Activated T-cell treated with anti-CD3 and anti-CD28 coated beads, Interleukin-2, amount 50 U/mL, for 72 hours (primary cell): Measurements from ENCODE around the gene EPHA1. TPM values are rescaled to one million over a fixed set of nuclear protein-coding genes. Genes with fewer than 3 reads are reported as not detected.
"Not testable (repeated sequence)": the region's sequence is repeated elsewhere in the genome, so short reads cannot be mapped to it uniquely, and the experiment has no call there.

Experiments used
- ATAC-seq, 2 donors: fragments of 150-1000 bp; cut with Tn5 transposase; replicated peaks in 1 of 2; 2 replicates each; pipeline ENCODE4 v1.10.0; 2021; ENCODE audit warnings: moderate library complexity in 2 of 2, mild to moderate bottlenecking in 1 of 2
- DNase-seq, 2 donors: peaks; one replicate each; pipeline ENCODE4 v3.0.0; 2021 to 2022; ENCODE audit warnings: mixed read lengths in 1 of 2
- H3K27ac Mint-ChIP-seq: one replicate; pipeline ENCODE4 v1.8.0; 2022; ENCODE audit warnings: mild to moderate bottlenecking, moderate library complexity, mixed read lengths
- H3K27me3 Mint-ChIP-seq: one replicate; pipeline ENCODE4 v1.8.0; 2022; ENCODE audit warnings: low read depth, mixed read lengths
- H3K36me3 Mint-ChIP-seq, 2 donors: one replicate each; pipeline ENCODE4 v1.8.0; 2022; ENCODE audit warnings: mixed read lengths in 2 of 2, mild to moderate bottlenecking in 1 of 2; ENCODE audit not compliant: insufficient read depth in 2 of 2
- H3K4me1 Mint-ChIP-seq: one replicate; pipeline ENCODE4 v1.8.0; 2022; ENCODE audit warnings: low read depth, mixed read lengths
- H3K4me3 Mint-ChIP-seq, 2 donors: one replicate each; pipeline ENCODE4 v1.8.0; 2022; ENCODE audit warnings: mild to moderate bottlenecking in 2 of 2, mixed read lengths in 2 of 2, moderate library complexity in 2 of 2
- H3K9me3 Mint-ChIP-seq, 2 donors: one replicate each; pipeline ENCODE4 v1.8.0; 2022; ENCODE audit warnings: mixed read lengths in 2 of 2
- total RNA-seq, 2 donors: library from RNA; stranded (reverse); gene quantifications; one replicate each; pipeline ENCODE4 v1.2.3, GENCODE V29; 2022

EPHA1 gene
- total RNA-seq, 2 donors from 2014 or later: 2.2 to 4.2 TPM

DNA sequence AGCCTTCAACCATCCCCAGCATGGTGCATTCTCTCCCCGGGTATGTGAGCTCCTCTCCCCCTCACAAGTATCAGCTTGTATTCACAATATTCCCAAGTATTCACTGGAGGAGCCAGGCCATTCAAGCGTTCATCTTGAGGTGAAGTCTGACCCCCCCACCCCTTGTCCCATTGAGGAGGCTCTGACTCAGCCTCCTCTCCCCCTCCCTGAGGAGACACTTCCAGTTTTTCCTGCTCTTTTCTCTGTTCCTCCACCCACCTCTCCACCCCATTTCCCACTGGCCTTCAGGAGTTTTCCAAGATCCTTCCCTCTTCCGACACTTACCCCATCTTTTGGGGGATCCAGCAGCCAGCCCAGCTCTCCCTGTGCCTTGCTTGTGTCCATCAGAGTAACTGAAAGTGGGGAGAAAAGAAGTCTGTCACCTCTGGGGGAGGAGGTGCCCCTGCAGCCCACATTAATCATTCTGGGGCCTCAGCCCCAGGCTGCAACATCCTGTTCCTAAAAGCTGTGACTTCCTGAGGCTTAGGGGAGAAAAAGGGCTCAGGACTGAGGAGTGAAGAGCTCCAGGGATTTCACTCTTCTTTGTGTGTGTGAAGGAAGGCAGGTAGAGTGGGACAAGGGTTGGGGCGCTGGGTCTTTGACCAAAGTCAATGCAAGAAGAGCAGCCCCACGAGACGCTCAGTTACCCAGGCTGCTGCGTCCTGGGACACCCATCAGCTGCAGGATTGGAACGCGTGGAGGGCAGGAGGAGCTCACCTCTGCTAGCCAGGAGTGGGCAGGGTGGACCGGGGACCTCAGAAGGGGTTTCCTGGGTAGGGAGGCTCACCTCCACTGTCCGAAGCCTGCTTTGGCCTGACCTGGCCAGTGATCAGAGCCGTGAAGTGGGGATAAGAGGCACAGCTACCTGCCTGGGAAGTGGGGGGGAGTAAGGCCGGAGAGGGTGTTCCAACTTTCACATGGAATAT is 1.1 kb downstream of the EPHA1 start:
- Mint-ChIP-seq H3K36me3 (no peaks in the 10 kb centered on the region), H3K9me3 (no peaks in the 10 kb centered on the region), H3K4me1 (peaks cover 66% of the 10 kb centered on the region), H3K27me3 (no peaks in the 10 kb centered on the region), H3K4me3 (peak overlapping the region; percentile 59 to 91), H3K27ac (peak overlapping the region; percentile 10)
- ATAC-seq (peak; percentile 61), DNase-seq (peak; percentile 19 to 37)

DNA sequence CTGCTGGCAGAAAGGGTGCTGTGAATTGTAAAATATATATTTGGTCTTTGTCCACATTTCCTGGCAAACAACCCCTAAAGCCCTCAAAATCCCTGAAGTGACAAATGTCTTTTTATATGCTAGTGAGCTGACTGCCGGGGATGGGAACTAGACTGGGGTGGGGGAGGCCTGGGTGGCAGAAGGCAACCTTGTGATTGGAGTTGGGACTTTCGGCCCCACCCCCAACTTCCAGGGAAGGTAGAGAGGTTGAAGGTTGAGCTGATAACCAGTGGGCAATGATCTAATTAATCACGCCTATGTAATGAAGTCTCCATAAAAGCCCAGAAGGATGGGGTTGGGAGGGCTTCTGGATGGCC is 2.7 kb downstream of the EPHA1 start:
- H3K4me1 Mint-ChIP-seq: peaks cover 58% of the 10 kb centered on the region
- no peaks in the 10 kb centered on the region for H3K36me3 Mint-ChIP-seq
- ATAC-seq (no peak), DNase-seq (no peak)
- no peak overlapping the region for H3K4me3 Mint-ChIP-seq
- H3K27me3 Mint-ChIP-seq: no peaks in the 10 kb centered on the region
- no peaks in the 10 kb centered on the region for H3K9me3 Mint-ChIP-seq
- no peak overlapping the region for H3K27ac Mint-ChIP-seq

DNA sequence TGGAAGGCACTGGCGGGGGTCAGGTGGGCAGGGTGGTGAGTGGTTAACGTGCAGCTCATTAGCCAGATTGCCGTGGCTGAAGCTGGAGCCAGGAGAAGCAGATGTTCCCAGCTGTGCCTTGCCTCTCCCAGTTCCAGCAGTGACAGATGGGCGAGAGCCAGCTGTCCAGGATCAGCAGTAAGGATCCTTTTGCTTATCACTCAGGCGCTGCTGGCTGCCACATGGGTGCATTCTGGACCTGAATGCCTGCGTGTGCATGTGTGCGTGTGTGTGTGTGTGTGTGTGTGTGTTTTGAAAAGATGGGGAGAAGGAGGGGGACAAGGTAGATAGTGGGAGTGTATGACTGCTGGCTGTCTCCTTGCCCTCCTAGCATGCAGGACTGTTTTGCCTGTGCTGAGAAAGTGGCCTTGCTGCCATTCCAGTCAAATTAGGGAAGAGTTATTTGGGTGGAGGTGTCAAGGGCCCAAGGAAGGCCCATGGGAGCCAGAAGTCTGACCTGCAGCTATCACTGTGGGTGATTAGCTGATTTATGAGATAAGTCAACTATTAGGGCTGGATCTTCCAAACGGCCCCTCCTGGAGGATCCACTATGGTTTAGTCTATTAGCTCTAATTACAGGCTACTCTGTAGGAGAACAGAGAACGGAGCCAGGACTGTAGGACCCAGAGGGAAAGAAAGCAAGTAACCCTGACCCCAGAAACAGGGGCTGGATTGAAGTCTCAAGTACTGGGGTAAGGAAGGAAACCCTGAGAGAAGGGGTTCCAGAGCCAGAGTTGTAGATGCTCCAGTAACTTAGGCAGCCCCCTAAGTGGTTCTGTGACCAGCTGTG is 3.3 kb downstream of the EPHA1 start:
- no peak for DNase-seq
- no peaks in the 10 kb centered on the region for H3K27me3 Mint-ChIP-seq
- H3K36me3 Mint-ChIP-seq: no peaks in the 10 kb centered on the region
- no peak overlapping the region for H3K4me3 Mint-ChIP-seq
- no peaks in the 10 kb centered on the region for H3K9me3 Mint-ChIP-seq
- no peak for ATAC-seq
- H3K4me1 Mint-ChIP-seq: peaks cover 55% of the 10 kb centered on the region
- H3K27ac Mint-ChIP-seq: no peak overlapping the region

DNA sequence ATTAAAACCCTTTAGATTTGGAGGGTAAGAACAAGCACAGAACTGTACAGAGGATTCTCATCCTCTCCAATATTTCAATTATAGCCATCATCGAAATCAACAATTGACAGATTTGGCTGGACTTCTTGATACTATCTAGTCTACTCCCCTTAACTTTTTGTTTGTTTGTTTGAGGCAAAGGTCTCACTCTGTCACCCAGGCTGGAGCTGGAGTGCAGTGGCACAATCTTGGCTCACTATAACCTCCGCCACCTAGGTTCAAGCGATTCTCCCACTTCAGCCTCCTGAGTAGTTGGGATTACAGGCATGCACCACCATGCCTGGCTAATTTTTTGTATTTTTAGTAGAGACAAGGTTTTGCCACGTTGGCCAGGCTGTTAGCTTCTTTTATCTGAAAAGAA is 6.4 kb downstream of the EPHA1 start:
- not testable (repeated sequence) for DNase-seq, H3K9me3 Mint-ChIP-seq, H3K36me3 Mint-ChIP-seq, H3K4me3 Mint-ChIP-seq, H3K27me3 Mint-ChIP-seq, ATAC-seq, H3K27ac Mint-ChIP-seq
- peaks cover 27% of the 10 kb centered on the region for H3K4me1 Mint-ChIP-seq

DNA sequence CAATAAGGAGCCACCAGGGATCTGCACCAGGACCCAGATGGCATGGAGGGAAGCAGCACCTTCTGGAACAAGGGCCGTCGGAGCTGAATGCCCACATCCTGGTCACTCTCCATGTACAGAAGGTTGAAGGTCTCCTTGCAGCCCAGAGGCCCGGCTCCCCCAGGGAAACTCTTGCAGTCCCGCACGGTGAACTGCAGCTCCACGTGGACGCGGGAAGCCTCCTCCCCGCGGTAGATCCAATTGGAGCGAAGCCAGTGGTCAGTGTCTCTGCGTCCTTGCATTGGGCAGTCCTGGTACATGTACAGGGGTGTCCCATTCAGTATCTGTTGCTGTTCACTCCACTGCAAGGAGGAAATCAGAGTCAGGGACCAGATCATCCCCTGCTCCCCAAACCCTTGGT is 7.4 kb downstream of the EPHA1 start:
- Mint-ChIP-seq H3K36me3 (no peaks in the 10 kb centered on the region), H3K27me3 (no peaks in the 10 kb centered on the region), H3K4me1 (peaks cover 17% of the 10 kb centered on the region), H3K9me3 (no peaks in the 10 kb centered on the region), H3K27ac (no peak overlapping the region), H3K4me3 (no peak overlapping the region)
- ATAC-seq (no peak), DNase-seq (no peak)

DNA sequence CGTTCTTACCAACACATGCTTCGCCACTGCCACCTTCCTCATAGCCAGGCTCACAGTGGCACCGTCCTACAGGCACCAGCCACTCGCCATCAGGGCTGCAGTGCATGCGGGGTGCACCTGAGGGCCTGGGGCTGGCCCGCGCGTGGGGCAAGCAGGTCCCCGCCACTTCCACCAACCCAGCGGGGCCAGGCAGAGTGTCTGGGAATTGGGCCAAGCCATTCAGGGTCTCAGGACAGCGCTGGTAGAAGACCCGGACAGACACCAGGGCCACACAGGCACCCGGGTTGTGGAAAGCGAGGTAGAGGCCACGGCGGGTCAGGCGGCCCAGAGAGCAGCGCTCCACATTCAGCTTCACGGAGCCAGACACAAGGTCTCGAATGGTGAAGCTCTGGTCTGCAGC is 9.0 kb downstream of the EPHA1 start:
- H3K27me3 Mint-ChIP-seq: no peaks in the 10 kb centered on the region
- H3K9me3 Mint-ChIP-seq: no peaks in the 10 kb centered on the region
- DNase-seq (no peak), ATAC-seq (no peak)
- peaks cover 8% of the 10 kb centered on the region for H3K4me1 Mint-ChIP-seq
- H3K4me3 Mint-ChIP-seq: no peak overlapping the region
- no peaks in the 10 kb centered on the region for H3K36me3 Mint-ChIP-seq
- H3K27ac Mint-ChIP-seq: no peak overlapping the region

DNA sequence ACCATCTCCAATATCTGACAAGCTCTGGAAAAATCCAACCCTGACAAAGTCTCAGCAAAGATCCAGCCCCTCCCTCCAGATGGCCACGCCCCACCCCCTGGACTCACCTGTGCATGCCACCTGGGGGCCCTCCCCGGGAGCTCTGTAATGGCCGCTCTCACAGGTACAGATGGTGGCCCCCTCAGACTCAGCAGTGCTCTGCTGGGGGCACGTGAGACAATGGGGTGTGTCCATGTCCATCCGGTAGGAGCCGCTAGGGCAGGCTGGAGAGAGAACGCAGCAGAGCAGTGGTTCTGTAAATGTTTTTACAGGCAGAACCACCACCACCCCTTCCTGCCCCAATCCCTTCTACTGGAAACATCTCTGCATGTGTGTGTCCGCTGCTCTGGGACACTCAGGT is 9.5 kb downstream of the EPHA1 start:
- ATAC-seq (no peak), DNase-seq (no peak)
- Mint-ChIP-seq H3K9me3 (no peaks in the 10 kb centered on the region), H3K27me3 (no peaks in the 10 kb centered on the region), H3K4me1 (peaks cover 6% of the 10 kb centered on the region), H3K27ac (no peak overlapping the region), H3K4me3 (no peak overlapping the region), H3K36me3 (no peaks in the 10 kb centered on the region)

DNA sequence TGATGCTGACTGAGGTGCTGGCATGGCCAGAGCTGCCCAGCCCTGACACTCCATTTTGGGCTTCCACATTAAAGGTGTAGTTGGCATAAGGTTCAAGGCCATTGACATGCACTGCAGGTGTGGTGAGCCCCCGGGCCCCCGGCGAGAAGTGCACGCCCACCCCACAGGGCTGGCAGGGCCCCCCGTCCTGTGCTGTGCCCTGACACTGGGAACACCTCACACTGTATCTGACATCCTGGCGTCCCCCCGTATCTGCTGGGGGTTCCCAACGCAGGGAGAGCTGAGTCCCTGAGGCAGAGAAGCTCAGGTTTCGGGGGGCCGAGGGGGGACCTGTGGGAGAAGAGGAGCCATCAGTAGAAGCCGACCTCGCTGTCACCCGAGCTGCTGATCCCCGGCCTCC is 10.0 kb downstream of the EPHA1 start:
- no peaks in the 10 kb centered on the region for H3K36me3 Mint-ChIP-seq
- H3K27ac Mint-ChIP-seq: no peak overlapping the region
- no peaks in the 10 kb centered on the region for H3K9me3 Mint-ChIP-seq

DNA sequence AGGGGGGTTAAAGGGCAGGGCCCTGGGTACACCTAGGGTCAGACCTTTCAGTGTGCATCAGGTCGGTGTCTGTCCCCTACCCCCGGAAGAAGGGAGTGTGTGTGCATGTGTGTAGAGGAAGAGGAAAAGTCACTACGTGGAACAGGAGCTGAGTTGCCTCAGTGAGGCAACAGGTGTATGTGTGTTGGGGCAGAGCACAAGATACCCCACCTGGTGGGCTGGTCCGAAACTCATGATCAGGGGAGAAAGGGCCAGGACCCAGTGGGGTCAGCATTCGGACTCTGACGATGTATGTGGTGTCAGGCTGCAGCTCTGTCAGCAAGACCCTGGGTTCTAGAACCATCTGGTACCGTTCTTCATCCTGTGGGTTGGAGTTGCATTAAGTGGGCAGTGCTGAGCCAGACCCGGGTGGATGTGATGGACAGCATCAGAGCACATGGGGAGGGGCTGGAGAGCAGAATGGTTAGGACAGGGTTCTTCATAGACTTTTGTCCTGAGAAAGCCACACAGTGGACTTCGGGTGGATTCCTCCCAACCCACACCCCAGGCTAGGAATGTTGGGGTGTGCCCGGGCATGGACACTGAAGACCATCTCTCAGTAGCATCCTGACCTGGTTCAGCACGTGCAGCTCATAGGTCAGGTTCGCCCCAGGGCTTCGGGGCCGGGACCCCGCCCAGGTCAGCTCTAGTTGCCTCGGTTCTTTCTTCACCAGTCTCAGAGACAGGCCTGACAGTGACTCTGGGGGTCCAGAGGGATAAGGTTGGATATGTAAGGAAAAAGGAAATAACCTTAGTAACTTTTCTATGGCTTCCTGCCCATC is 10.7 kb downstream of the EPHA1 start:
- Mint-ChIP-seq H3K9me3 (no peaks in the 10 kb centered on the region), H3K27ac (no peak overlapping the region), H3K4me3 (no peak overlapping the region), H3K36me3 (no peaks in the 10 kb centered on the region), H3K4me1 (peaks cover 6% of the 10 kb centered on the region), H3K27me3 (no peaks in the 10 kb centered on the region)
- ATAC-seq (no peak), DNase-seq (no peak)

More for the DNA sequence above, 10.0 kb downstream of the EPHA1 start:
- ATAC-seq (peak in 1 of 2 donors; percentile 11), DNase-seq (no peak)
- no peaks in the 10 kb centered on the region for H3K27me3 Mint-ChIP-seq
- H3K4me3 Mint-ChIP-seq: no peak overlapping the region
- peaks cover 6% of the 10 kb centered on the region for H3K4me1 Mint-ChIP-seq

DNA sequence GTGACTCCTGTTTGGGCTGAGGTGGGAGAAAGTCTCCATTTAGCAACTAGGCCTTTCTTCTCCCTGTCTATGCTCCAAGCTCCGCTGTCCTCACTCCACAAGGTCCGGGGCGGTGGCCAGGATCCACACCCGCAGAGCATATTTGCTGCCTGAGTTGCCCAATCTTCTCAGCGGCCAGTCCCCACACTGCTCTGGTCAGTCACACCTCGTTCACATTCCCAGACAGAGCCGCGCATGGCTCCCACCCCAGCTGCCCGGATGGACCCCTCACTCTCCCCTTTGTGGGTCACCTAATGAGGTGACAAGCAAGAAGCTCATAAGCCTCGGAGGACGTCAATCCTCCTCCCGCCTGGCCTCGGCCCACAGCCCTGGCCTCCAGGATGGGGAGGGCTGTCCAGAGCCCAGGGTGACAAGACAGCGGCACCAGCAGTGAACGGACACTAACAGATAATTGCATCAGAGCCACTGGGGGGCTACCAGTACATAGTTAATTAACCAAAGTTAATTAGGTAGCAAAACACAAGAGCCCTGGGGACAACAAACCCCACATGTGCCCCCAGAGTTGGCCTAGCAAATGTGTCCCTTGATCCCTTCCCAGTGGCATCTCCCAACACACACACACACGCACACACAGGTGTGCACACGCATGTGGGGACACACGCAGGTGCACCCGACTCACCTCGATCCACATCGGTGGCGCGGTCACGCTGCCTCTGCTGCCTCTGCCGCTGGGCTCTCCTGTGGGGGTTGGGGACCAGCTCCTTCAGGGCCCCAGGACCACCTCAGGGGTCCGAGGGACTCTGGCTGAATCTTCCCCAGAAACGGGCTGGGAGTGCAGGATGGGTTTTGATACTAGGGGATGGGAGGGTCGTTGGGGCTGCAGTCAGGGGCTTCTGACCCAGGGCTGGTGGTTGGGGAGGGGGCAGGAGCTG is 11.8 kb downstream of the EPHA1 start:
- no peak for DNase-seq
- no peaks in the 10 kb centered on the region for H3K36me3 Mint-ChIP-seq

DNA sequence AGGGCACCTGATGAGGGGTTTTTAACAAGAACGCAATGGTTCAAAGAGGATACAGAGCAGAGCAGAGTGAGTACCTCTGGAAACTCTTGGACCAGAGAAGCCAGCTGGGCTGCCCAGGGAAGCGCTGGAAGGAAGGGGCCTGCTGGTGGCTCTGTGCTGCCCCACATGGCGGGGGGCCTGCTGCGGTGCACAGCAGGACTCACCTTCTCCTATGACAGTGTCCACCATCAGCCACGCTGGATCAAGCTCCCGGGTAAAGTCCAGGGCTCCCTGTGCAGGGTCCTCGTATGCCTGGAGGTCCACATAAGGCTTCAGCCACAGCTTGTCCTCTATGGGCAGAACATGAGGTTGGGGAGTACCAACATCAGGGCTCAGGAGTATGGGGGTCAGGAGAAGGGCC is 12.5 kb downstream of the EPHA1 start:
- H3K4me3 Mint-ChIP-seq: no peak overlapping the region
- no peak for ATAC-seq
- no peaks in the 10 kb centered on the region for H3K27me3 Mint-ChIP-seq
- H3K9me3 Mint-ChIP-seq: no peaks in the 10 kb centered on the region
- H3K4me1 Mint-ChIP-seq: peaks cover 6% of the 10 kb centered on the region
- DNase-seq: no peak
- no peaks in the 10 kb centered on the region for H3K36me3 Mint-ChIP-seq
- no peak overlapping the region for H3K27ac Mint-ChIP-seq

More for the DNA sequence above, 11.8 kb downstream of the EPHA1 start:
- Mint-ChIP-seq H3K27ac (no peak overlapping the region), H3K4me1 (peaks cover 6% of the 10 kb centered on the region), H3K27me3 (no peaks in the 10 kb centered on the region), H3K4me3 (no peak overlapping the region), H3K9me3 (no peaks in the 10 kb centered on the region)
- no peak for ATAC-seq
